Muscle of leg (tissue), 11 donors: ENCODE data around the gene TBCD. TPM values are rescaled to one million over a fixed set of nuclear protein-coding genes. Genes with fewer than 3 reads are reported as not detected.

ENCODE experiments used
- DNase-seq: peaks from one replicate; pipeline ENCODE4 v3.0.0; 2013
- H3K27ac ChIP-seq: one replicate; pipeline ENCODE4 v1.5.1; 2013; ENCODE audit warnings: mild to moderate bottlenecking, low read length, control low read depth
- H3K27me3 ChIP-seq: one replicate; pipeline ENCODE4 v1.6.1; 2013; ENCODE audit warnings: low read length; ENCODE audit not compliant: control insufficient read depth, insufficient read depth
- H3K36me3 ChIP-seq: one replicate; pipeline ENCODE4 v1.6.1; 2013; ENCODE audit warnings: low read length; ENCODE audit not compliant: control insufficient read depth, insufficient read depth
- H3K4me1 ChIP-seq: one replicate; pipeline ENCODE4 v1.6.1; 2013; ENCODE audit warnings: low read length; ENCODE audit not compliant: control insufficient read depth, insufficient read depth
- H3K4me3 ChIP-seq: one replicate; pipeline ENCODE4 v1.5.1; 2013; ENCODE audit warnings: low read length, control low read depth
- H3K9me3 ChIP-seq: replicated peaks from 2 replicates; pipeline ENCODE4 v1.6.1; 2013; ENCODE audit warnings: low read depth, low read length; ENCODE audit not compliant: control insufficient read depth
- WGBS: methylation state at CpG from one replicate; pipeline ENCODE4 v1.1.5; 2013; ENCODE audit warnings: missing lambda C conversion rate; ENCODE audit not compliant: insufficient coverage; 5-methylcytosine and 5-hydroxymethylcytosine counted together
- polyA plus RNA-seq, 8 donors: library from polyadenylated mRNA; unstranded; fragments of 120-200 nt; gene quantifications; one replicate each; pipeline versions ENCODE4 v1.2.1 to v1.2.3, GENCODE V29; 2013; ENCODE audit warnings: inconsistent platforms in 1 of 8, low replicate concordance in 1 of 8; ENCODE audit not compliant: insufficient read length in 8 of 8, insufficient read depth in 1 of 8
- total RNA-seq: library from RNA; stranded (reverse); fragments of 120-200 nt; gene quantifications from one replicate; pipeline ENCODE4 v1.2.4, GENCODE V29; 2013

The TBCD gene
- total and polyA plus RNA-seq, 9 donors: 47.8 to 77.4 (median 62.3) TPM

GRCh38 chr17:82808006-82808405, 56.1 kb downstream of the TBCD start:
- H3K9me3 ChIP-seq: no peaks in the 10 kb centered on the region
- no peak overlapping the region for H3K27ac ChIP-seq
- peaks cover 54% of the 10 kb centered on the region for H3K4me1 ChIP-seq
- WGBS: 86% methylated on average over 7 of the region's 8 CpGs
- no peak overlapping the region for H3K4me3 ChIP-seq
- H3K36me3 ChIP-seq: peaks cover 53% of the 10 kb centered on the region
- DNase-seq: no peak
- H3K27me3 ChIP-seq: no peaks in the 10 kb centered on the region

GRCh38 chr17:82808921-82809905, 57.3 kb downstream of the TBCD start:
- WGBS: 86% methylated on average over 20 of the region's 35 CpGs
- Histone ChIP-seq H3K27me3 (no peaks in the 10 kb centered on the region), H3K4me3 (no peak overlapping the region), H3K4me1 (peaks cover 43% of the 10 kb centered on the region), H3K36me3 (peaks cover 57% of the 10 kb centered on the region), H3K27ac (no peak overlapping the region), H3K9me3 (no peaks in the 10 kb centered on the region)
- no peak for DNase-seq

DNA sequence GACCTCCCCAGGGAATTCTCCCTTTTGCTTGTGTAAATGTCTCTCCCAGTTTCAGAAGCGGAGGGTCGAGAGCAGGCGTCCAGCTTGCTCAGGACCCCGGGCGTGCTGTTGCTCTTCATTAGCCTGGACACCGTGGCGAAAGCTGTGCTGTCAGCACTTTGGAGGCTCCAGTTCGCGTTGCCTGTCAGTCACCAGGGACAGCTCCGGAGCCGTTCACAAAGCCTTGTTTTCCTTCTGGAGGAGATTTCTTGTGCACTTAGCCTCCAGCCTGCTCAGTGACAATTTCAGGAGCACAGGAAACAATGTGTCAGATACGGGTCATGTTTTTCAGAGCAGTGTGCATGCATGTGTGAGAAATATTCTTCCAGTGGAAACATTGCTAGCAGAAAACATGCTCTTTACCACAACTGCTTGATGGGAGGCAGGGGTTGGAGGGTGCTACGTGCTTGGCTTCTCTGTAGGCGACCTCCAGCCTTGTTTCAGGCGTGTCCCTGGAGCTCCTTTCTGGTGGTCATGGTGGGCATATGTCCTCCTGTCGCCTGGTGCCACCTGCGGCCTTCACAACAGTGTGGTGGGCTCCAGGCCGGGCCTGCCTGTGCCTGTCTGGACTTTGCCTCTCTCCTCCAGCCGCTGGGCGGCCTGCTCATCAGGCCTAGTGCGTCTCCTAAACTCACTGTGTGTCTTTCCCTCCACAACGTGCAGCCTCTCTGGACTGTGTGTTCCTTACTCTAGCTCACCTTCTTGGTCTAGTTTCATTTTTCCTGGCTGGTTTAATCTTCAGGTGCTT, 59.0 kb downstream of the TBCD start:
- Histone ChIP-seq H3K27me3 (no peaks in the 10 kb centered on the region), H3K27ac (no peak overlapping the region), H3K4me1 (peaks cover 26% of the 10 kb centered on the region), H3K4me3 (no peak overlapping the region), H3K36me3 (peaks cover 66% of the 10 kb centered on the region), H3K9me3 (no peaks in the 10 kb centered on the region)
- WGBS: 76% methylated on average over 21 of the region's 22 CpGs
- DNase-seq: no peak

- DNase-seq: no peak
- Histone ChIP-seq H3K4me3 (no peak overlapping the region), H3K36me3 (peaks cover 69% of the 10 kb centered on the region), H3K9me3 (no peaks in the 10 kb centered on the region), H3K4me1 (peaks cover 14% of the 10 kb centered on the region), H3K27me3 (no peaks in the 10 kb centered on the region), H3K27ac (no peak overlapping the region)
- WGBS: 81% methylated on average over 4 of the region's 15 CpGs
Measured at GRCh38 chr17:82812058-82812457, 60.2 kb downstream of the TBCD start.

DNA sequence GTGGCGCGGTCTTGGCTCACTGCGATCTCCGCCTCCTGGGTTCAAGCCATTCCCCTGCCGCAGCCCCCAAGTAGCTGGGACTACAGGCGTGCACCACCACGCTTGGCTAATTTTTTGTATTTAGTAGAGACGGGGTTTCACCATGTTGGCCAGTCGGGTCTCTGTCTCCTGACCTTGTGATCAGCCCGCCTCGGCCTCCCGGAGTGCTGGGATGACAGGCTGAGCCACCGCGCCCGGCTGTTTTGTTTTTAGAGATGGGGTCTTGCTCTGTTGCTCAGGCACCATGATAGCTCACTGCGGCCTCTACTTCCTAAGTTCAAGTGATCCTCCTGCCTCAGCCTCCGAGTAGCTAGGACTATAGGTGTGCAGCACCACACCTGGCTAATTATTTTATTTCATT, 60.7 kb downstream of the TBCD start:
- Histone ChIP-seq H3K9me3 (no peaks in the 10 kb centered on the region), H3K4me1 (peaks cover 9% of the 10 kb centered on the region), H3K27ac (no peak overlapping the region), H3K36me3 (peaks cover 74% of the 10 kb centered on the region), H3K27me3 (no peaks in the 10 kb centered on the region), H3K4me3 (no peak overlapping the region)
- no peak for DNase-seq
- WGBS: 96% methylated on average over 16 of the region's 17 CpGs

GRCh38 chr17:82813299-82814051, 61.6 kb downstream of the TBCD start:
- peaks cover 3% of the 10 kb centered on the region for H3K4me1 ChIP-seq
- peaks cover 74% of the 10 kb centered on the region for H3K36me3 ChIP-seq
- DNase-seq: no peak
- no peak overlapping the region for H3K4me3 ChIP-seq
- no peaks in the 10 kb centered on the region for H3K9me3 ChIP-seq
- WGBS: 71% methylated on average over 17 of the region's 23 CpGs
- no peaks in the 10 kb centered on the region for H3K27me3 ChIP-seq
- no peak overlapping the region for H3K27ac ChIP-seq

GRCh38 chr17:82814834-82815233, 63.0 kb downstream of the TBCD start:
- H3K36me3 ChIP-seq: peaks cover 70% of the 10 kb centered on the region
- H3K9me3 ChIP-seq: peaks cover 5% of the 10 kb centered on the region
- H3K4me1 ChIP-seq: no peaks in the 10 kb centered on the region
- H3K4me3 ChIP-seq: no peak overlapping the region
- WGBS: 93% methylated on average over 20 of the region's 20 CpGs
- DNase-seq: no peak
- H3K27me3 ChIP-seq: no peaks in the 10 kb centered on the region
- H3K27ac ChIP-seq: no peak overlapping the region

GRCh38 chr17:82815354-82815753, 63.5 kb downstream of the TBCD start:
- H3K27me3 ChIP-seq: no peaks in the 10 kb centered on the region
- H3K9me3 ChIP-seq: peaks cover 10% of the 10 kb centered on the region
- no peak overlapping the region for H3K27ac ChIP-seq
- H3K4me1 ChIP-seq: no peaks in the 10 kb centered on the region
- no peak for DNase-seq
- H3K4me3 ChIP-seq: no peak overlapping the region
- peaks cover 66% of the 10 kb centered on the region for H3K36me3 ChIP-seq
- 93% methylated on average over 4 of the region's 5 CpGs for WGBS

DNA sequence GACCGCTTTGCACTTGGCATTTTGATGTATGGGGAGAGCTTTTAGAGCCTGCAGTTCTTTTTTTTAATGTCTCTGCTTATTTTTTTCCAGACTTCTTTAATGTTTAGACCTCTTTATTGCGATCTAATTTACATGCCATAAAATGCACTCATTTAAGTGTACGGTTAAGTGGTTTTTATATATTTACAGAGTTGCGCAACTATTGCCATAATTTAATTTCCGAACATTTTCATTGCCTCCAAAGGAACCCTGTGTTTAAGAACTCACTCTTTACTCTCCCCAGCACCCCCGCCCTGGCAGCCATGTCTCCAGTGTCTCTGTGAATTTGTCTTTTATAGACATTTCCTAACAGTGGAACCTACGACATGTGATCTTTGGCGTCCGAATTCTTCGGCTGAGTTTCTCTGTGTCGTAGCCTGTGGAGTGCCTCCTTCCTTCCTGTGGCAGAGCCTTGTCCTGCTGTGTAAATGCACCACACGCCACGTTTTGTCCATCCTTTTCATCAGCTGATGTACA, 64.0 kb downstream of the TBCD start:
- no peak overlapping the region for H3K4me3 ChIP-seq
- H3K4me1 ChIP-seq: no peaks in the 10 kb centered on the region
- no peak for DNase-seq
- WGBS: 92% methylated on average over 7 of the region's 13 CpGs
- H3K27me3 ChIP-seq: no peaks in the 10 kb centered on the region
- peaks cover 15% of the 10 kb centered on the region for H3K9me3 ChIP-seq
- no peak overlapping the region for H3K27ac ChIP-seq
- H3K36me3 ChIP-seq: peaks cover 65% of the 10 kb centered on the region
